ENCODE results near the gene NTSR1.

The NTSR1 gene

GRCh38 chr20:62668441-62669027 lies 40.1 kb upstream of the NTSR1 start:
- H3K4me2 ChIP-seq (ENCODE audit: low read length), result no peak overlapping the region
- no peak overlapping the region for H3K4me3 ChIP-seq (ENCODE audit: low read length)
- no peak overlapping the region for H3K27ac ChIP-seq (ENCODE audit: low read depth, low read length)
- no peaks in the 10 kb centered on the region for H3F3A ChIP-seq (ENCODE audit: control insufficient read depth, insufficient read depth)
- peaks cover 3% of the 10 kb centered on the region; the same call in 1 of the 2 replicates for H4K20me1 ChIP-seq (ENCODE audit: control insufficient read depth, insufficient read depth, low read depth, low read length)
- H3K79me2 ChIP-seq (ENCODE audit: control insufficient read depth, low read length), result no peaks in the 10 kb centered on the region
- H3K4me1 ChIP-seq (ENCODE audit: control insufficient read depth, low read length), result no peaks in the 10 kb centered on the region
- H3K27me3 ChIP-seq (ENCODE audit: control insufficient read depth, low read length), result no peaks in the 10 kb centered on the region
- no peaks in the 10 kb centered on the region for H3K9me2 ChIP-seq (replicated peaks; ENCODE audit: control insufficient read depth, low read length)
- peaks cover 68% of the 10 kb centered on the region for H3K36me3 ChIP-seq (ENCODE audit: control insufficient read depth, low read length)
- no peaks in the 10 kb centered on the region for H3K9me3 ChIP-seq (ENCODE audit: control insufficient read depth, insufficient read depth, low read length)
- peak; percentile 69 for TF ChIP-seq CTCF (IDR thresholded peaks at IDR 0.05; ENCODE audit: low read depth, low read length, poor library complexity, severe bottlenecking)
- TF ChIP-seq EZH2phosphoT487 (IDR thresholded peaks at IDR 0.05; ENCODE audit: borderline replicate concordance, low read length), result no peak

- TF ChIP-seq EZH2phosphoT487 (IDR thresholded peaks at IDR 0.05; ENCODE audit: borderline replicate concordance, low read length) (no peak), CTCF (IDR thresholded peaks at IDR 0.05; ENCODE audit: low read depth, low read length, poor library complexity, severe bottlenecking) (no peak)
- Histone ChIP-seq H3K9me3 (ENCODE audit: control insufficient read depth, insufficient read depth, low read length) (no peaks in the 10 kb centered on the region), H4K20me1 (ENCODE audit: control insufficient read depth, insufficient read depth, low read depth, low read length) (peaks cover 6% of the 10 kb centered on the region; the same call in 1 of the 2 replicates), H3K36me3 (ENCODE audit: control insufficient read depth, low read length) (peaks cover 65% of the 10 kb centered on the region), H3K79me2 (ENCODE audit: control insufficient read depth, low read length) (no peaks in the 10 kb centered on the region), H3K9me2 (replicated peaks; ENCODE audit: control insufficient read depth, low read length) (no peaks in the 10 kb centered on the region), H3K27me3 (ENCODE audit: control insufficient read depth, low read length) (no peaks in the 10 kb centered on the region), H3K4me1 (ENCODE audit: control insufficient read depth, low read length) (no peaks in the 10 kb centered on the region), H3K27ac (ENCODE audit: low read depth, low read length) (no peak overlapping the region), H3F3A (ENCODE audit: control insufficient read depth, insufficient read depth) (no peaks in the 10 kb centered on the region), H3K4me2 (ENCODE audit: low read length) (no peak overlapping the region), H3K4me3 (ENCODE audit: low read length) (no peak overlapping the region)
Measured at GRCh38 chr20:62669249-62669648, 39.4 kb upstream of the NTSR1 start.

GRCh38 chr20:62670156-62670555 lies 38.5 kb upstream of the NTSR1 start:
- Histone ChIP-seq H3K27ac (ENCODE audit: low read depth, low read length) (no peak overlapping the region), H3K27me3 (ENCODE audit: control insufficient read depth, low read length) (no peaks in the 10 kb centered on the region), H3K9me3 (ENCODE audit: control insufficient read depth, insufficient read depth, low read length) (no peaks in the 10 kb centered on the region), H3K4me3 (ENCODE audit: low read length) (no peak overlapping the region), H3K4me1 (ENCODE audit: control insufficient read depth, low read length) (no peaks in the 10 kb centered on the region), H3F3A (ENCODE audit: control insufficient read depth, insufficient read depth) (no peaks in the 10 kb centered on the region), H3K79me2 (ENCODE audit: control insufficient read depth, low read length) (no peaks in the 10 kb centered on the region), H3K4me2 (ENCODE audit: low read length) (no peak overlapping the region), H4K20me1 (ENCODE audit: control insufficient read depth, insufficient read depth, low read depth, low read length) (peaks cover 6% of the 10 kb centered on the region; the same call in 1 of the 2 replicates), H3K36me3 (ENCODE audit: control insufficient read depth, low read length) (peaks cover 55% of the 10 kb centered on the region), H3K9me2 (replicated peaks; ENCODE audit: control insufficient read depth, low read length) (no peaks in the 10 kb centered on the region)
- TF ChIP-seq EZH2phosphoT487 (IDR thresholded peaks at IDR 0.05; ENCODE audit: borderline replicate concordance, low read length), result no peak
- no peak for TF ChIP-seq CTCF (IDR thresholded peaks at IDR 0.05; ENCODE audit: low read depth, low read length, poor library complexity, severe bottlenecking)

All from DOHH2 (cell line).